Fibroblast of pulmonary artery (primary cell): ENCODE measurements around the gene OAF.

Experiments
- DNase-seq: peaks from one replicate; pipeline ENCODE4 v3.0.0-alpha.2; 2010; ENCODE audit warnings: low read depth
- H3K4me3 ChIP-seq: replicated peaks from 2 replicates; pipeline ENCODE4 v1.5.1; 2011; ENCODE audit warnings: low read depth, mild to moderate bottlenecking, control low read depth, low read length, moderate library complexity
- CTCF ChIP-seq: IDR thresholded peaks from 2 replicates; pipeline ENCODE4 v1.5.1; 2011; ENCODE audit warnings: mild to moderate bottlenecking, control low read depth, low read length, inconsistent platforms; ENCODE audit errors: missing control alignments

The OAF gene

GRCh38 chr11:120235024-120235628 is 24.3 kb downstream of the OAF start:
- DNase-seq = peak; percentile 68
- peak; percentile 85 for TF ChIP-seq CTCF
- H3K4me3 ChIP-seq = no peak overlapping the region

GRCh38 chr11:120236169-120237107 is 25.6 kb downstream of the OAF start:
- no peak for TF ChIP-seq CTCF
- DNase-seq = peak; percentile 36
- H3K4me3 ChIP-seq = no peak overlapping the region

GRCh38 chr11:120238968-120239620 is 28.3 kb downstream of the OAF start:
- no peak overlapping the region for H3K4me3 ChIP-seq
- no peak for DNase-seq
- TF ChIP-seq CTCF = no peak

GRCh38 chr11:120239713-120240640 is 29.1 kb downstream of the OAF start, which contains the start of gene POU2F3:
POU2F3 (plus strand) TSS chr11:120240140; CDS start chr11:120240344, 204 bp downstream.
- DNase-seq = no peak
- H3K4me3 ChIP-seq = no peak within 1 kb of the TSS
- peak; percentile 12 for TF ChIP-seq CTCF

- no peak for DNase-seq
- TF ChIP-seq CTCF = no peak
Observed at GRCh38 chr11:120240866-120241265, 30.0 kb downstream of the OAF start.

GRCh38 chr11:120241277-120241676 is 30.4 kb downstream of the OAF start:
- no peak for DNase-seq
- no peak for TF ChIP-seq CTCF
- no peak overlapping the region for H3K4me3 ChIP-seq

More at GRCh38 chr11:120240866-120241265, 30.0 kb downstream of the OAF start:
- H3K4me3 ChIP-seq = no peak overlapping the region
